GM18858 (cell line): ENCODE results near the gene MAPKAP1.
"Not testable (repeated sequence)": the region's sequence is repeated elsewhere in the genome, so short reads cannot be mapped to it uniquely, and the experiment has no call there.

Experiments used
- ATAC-seq: cut with Tn5 transposase; IDR thresholded peaks from one replicate; pipeline ENCODE4 v1.9.1; 2021; ENCODE audit not compliant: unreplicated experiment

MAPKAP1 gene

DNA sequence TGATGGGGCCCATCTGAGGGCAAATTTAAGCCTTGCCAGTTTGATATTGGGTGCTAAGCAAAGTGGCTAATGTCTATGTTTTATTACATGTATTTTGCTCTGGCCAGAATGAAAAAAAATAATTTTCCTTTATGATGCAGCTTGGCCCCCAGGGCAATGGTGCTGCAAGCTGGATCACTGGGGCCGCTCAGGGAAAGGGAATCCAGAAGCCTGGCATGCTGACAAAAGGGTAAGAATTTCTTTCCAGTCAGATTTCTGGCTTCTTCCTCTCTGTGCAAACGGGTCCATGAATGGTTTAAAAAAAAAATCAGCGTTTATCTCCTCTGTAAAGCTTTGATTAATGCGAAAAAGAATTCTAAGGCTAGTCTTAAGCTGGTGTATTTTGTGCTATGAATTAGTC is 138.4 kb downstream of the MAPKAP1 start:
- ATAC-seq, result no peak

DNA sequence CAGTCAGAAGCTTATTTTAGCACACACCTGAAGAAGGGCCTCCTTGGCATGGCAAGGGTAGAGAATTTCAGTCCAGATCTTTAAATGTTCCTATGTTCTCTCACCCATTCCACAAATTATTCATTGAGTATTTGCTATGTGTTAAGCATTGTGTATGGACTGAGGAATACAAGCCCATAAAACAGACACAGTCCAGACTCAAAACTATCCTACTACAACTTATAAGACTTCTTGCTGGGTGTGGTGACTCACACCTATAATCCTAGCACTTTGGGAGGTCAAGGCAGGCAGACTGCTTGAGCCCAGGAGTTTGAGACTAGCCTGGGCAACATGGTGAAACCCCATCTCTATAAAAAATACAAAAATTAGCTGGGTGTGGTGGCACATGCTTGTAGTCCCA is 141.0 kb downstream of the MAPKAP1 start:
- not testable (repeated sequence) for ATAC-seq

DNA sequence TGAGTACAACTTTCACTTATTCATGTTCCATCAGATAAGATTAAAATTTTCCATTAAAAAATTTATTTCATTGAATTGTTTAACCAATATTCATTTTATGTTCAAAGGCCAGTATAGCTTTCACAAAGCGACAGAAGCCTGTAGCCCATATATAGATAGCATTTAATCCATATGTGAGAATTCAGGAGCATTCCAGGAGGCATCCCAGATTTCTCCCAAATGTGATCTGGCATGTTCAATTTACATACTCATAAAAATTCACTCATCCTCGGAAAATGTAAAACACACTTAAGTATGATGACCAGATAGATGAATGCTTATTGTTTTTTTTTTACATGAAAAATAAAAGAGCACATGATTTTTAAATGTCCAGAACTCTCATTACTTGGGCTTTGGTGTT is 141.9 kb downstream of the MAPKAP1 start:
- no peak for ATAC-seq

DNA sequence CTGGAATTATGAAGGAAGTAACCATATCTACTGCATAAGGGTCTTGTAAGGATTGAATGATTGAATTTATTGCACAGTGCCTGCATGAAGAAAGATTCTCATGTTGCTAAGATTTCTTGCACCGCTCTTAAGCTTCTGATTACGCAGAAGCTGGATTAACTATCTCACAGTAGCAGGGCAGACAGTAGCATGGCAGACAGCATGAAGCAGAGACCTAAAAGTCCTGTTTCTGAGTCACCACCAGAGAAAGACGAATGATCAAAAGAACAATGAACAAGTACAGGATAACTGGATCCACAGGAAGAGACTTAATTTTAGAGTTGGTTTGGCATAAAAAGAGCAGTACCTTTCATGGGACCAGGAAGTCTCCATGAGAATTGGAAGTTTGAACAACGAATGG is 142.4 kb downstream of the MAPKAP1 start:
- no peak for ATAC-seq

DNA sequence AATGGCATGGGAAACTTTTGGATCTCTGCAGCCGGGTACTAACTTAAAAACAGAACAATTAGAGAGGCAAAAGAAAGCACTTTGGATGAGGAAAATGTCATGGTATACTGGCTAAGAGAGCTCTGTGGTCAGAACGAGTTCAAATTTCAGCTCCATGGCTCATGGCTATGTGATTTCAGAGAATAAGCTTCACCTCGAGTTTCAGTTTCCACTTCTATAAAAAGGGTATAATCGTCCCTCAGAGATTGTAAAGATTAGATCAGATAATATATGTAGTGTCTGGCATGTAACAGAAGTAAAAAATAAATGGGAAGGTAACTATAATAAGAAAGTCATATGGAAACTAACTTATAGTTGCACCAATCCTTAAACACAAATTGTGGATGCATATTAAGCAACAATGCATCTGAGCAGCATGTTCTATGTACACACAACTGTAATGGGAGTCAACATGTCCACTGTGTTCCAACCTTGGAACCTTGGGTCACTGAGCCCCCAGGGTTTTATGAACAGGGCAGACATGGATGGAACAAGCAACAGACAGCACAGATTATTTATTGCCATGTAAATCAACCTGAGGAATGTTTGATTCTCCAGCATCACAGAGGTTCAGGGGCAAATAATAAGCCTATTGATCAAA is 145.4 kb downstream of the MAPKAP1 start:
- ATAC-seq, result peak; percentile 61

DNA sequence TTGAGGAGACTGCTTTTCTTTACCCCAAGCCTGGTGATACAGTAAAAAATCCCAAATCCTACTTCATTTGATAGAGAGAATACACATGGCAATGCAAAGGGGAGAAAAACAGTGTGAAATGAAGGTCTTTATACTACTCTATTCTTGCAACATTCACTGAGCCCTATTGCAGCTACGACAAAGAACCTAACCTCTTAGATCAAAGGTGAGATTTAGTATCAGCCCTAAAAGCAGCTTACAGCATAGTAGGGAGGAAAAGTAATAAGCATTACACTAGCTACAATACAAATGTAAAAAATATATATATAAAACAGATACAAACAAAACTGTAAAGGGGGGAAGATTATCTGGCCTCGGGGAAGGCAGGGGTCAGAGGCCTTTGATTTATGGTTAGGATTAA is 147.1 kb downstream of the MAPKAP1 start:
- ATAC-seq, result no peak

DNA sequence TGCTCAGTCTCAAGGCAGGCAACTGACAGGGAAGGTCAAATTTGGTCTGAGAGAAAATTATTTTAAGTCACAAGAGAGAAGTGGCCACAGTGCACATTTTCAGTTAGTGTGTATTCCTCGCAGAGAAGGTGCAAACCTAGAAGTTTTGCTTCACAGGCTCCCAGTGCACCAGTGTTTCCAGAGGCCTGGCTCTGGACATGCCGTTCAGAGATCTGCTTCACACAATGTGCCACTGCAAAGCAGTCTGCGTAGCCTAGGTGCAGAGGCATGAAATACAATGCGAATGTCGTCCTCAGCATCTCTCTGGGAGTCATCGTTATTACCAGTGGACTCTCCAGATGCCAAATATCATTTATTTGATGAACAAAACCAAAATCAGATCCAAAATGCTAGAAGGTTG is 147.8 kb downstream of the MAPKAP1 start:
- ATAC-seq, result no peak

DNA sequence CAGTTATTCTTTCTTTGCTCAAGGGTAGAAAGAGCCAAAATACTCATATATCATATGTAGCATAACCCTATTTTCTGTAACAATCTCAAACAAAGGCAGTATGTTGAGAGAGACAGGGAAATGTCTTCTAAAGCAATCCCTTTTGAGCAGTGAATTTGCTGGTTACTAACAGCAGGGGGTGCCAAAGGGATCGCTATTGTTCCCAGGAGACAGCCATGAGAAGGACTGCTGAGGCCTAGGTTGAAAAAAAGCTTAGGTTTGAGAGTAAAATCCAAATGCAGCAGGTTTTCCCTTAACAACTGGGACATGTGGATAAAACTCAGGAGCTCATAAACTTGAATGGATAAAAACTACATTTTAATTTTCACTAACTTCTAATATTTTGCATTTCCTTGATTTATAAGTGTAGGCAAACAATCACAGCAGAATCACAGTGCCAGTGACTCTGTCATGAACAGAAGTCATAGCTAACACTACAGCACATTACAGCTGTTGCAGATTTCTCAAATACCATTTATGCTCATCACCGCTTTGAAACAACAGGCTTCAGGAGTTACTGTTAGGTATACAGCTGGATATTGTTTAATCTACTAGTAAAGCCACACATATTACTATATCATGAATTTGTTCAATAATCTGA is 148.4 kb downstream of the MAPKAP1 start:
- no peak for ATAC-seq

DNA sequence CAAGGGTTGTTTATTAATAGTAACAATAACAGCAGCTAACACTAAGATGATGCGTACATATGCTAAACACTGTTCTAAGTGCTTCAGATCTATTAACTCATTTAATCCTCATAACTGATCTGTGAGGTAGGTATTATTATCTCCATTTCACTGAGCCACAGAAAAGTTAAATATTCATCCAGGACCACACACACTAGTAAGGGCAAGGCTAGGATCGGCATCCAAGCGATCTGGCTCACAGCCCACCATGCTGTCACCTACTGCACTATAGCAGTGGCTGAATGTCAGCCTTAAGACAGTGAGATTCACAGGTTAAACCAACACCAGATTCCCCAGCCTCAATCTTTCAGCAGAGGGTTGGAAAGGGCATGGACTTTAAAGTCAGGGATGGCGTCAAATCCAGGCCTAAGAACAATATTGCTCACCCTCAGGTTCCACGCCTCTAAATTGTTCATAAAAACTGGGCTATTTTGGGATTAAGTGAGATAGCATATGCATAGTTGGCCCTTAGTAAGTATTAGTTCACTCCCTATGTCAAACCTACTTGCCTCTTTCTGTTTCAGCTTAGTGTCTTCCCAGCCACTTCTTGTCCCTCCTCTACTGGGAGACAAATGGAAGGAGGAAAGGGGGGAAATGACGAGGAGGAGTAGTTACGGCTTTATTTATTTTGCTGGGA is 150.8 kb downstream of the MAPKAP1 start:
- no peak for ATAC-seq

DNA sequence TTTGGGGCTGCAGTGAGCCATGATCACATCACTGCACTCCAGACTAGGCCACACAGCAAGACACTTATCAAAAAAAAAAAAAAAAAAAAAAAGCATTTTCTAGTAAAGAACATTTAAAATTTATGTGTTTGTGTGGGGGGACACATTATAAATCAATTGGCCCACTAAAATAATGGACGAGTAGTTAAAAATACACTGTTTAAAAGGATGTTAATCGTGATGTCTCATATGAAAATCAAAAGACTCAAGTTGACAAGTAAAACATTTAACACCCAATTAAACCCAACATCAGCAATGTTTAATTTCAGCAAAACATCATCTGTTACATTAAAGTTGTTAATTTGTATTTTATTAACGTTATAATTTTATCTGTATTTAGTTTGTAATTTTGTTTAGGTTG is 152.3 kb downstream of the MAPKAP1 start:
- no peak for ATAC-seq

DNA sequence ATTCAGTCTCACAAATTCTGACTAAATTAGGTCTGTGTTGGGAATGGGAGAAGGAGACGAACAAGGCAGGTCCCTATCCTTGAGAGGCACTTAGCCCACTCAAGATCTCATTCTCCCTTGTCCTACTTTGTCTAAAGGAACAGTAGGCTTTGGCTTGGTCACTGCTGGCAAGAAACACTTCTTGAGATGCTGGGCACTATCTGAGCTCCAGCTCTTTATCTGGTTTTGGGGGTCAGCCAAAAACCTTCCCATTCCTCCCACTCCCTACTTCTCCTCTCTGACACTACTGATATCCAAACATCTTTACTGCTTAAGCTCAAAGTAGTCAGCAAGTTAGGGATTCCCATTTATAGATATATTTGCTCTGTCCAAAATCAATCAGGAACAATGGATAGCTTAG is 155.2 kb downstream of the MAPKAP1 start:
- ATAC-seq, result no peak

DNA sequence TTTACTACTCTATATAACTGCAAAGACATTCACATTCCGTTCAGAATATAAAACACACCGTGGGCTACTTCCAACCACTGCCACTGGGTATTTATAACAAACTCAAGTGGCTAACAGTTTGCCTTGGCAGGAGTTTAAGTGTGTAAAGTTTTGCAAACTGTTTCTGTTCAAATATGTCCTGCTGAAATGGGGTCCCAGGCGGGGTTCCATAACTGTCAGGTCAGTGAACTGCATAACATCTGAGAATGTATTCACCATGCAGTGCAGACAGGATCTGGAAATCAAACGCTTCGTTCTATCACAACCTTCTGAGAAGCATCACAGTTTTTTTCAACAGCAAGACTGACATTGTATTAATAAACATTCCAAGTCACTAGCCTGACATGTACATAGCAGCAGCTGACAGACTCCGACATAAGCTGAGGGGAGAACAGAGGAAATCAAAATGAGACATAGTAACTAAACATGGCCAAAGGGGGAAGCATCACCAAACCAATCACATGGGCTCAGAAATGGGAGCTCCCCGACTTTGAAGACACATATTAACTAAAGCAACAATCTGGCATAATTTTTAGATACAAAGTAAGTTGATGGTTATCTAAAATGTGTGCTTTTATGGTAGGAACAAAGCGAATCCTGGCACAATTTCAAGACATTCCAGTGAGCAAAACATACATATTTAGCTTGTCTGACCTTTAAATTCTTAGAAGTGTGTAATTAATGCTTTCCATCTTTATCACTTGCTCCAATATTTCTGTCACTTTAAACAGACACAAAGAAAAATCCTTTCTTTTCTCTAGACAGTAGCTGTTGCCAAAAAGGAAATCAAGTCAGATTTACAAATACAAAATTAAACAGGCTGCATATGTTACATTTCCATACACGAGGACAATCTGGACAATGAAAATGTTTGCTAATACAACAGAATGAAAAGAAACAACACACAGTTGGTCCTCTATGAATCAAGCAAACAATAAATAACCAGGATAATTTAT is 156.8 kb downstream of the MAPKAP1 start:
- ATAC-seq, result no peak

DNA sequence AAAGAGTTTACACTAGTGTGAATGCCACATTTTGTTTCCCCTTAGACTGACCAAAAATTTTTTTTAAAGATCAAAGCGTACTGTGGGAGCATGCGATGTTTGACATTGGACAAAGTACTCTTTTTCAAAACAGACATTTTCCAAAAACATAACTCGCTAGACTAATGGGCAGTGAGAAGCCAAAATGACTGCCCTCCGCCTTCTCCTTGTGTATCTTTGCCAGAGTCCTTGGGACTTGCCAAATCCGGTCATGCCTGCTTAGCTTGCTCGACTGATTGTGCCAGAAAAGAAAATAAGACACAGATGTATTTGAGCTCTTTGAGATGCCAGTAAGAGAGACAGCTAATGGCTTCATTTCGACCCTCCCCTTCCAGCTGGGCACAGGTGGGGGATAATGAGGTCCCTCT is 157.5 kb downstream of the MAPKAP1 start:
- ATAC-seq, result no peak

DNA sequence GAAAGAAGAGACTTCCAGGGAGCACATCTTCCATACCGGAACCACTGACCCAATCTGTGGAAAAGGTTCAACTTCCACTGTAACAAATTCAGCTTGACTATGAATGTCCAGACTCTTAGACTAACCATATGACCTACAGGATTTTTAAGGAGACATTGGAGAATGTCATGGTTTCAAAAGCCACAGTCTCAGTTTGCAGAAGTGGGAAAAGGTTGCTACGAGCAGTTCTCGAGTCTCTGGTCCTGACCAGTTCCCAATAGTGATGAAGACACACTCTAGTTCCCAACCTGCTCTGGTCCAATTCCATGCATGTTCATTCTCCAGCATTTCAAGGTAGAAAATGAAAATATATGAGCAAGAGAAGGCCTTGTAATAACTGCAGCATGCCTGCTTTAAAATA is 158.0 kb downstream of the MAPKAP1 start:
- no peak for ATAC-seq

DNA sequence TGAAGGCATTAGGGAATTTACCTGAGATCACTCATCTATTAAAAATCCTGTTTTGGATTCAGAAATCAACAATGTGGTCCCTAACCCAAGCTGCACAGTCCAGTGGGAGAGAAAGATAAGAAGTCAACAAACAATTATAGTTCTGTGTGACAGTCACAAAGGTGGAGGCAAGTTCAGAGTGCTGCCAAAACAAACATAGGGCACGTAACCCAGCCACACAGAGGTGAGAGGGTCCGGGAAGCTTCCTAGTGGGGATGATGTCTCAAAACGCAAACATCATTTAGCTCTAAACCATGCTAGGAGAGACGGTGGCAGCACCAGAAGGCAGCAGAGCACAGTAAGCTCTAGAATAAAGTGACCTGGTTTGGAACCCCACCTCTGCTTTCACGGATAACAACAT is 158.9 kb downstream of the MAPKAP1 start:
- no peak for ATAC-seq

DNA sequence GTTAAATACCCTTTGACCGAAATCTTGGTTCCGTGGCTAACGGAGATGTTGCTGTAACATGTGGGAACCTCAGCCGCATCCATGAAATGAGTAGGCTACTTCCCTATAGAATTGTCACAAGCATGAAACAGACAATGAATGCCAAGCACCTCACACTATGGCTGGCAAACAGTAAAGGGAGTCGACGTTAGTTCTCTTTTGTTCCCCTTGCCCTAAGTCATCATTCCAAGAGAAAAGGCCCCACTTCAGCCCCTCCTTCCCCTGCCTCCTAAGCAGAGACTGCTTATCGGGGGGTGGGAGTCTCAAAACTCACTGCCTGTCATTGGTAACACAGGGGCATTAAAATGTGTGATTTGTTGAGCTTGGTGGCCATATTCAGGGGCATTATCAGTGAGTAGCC is 159.6 kb downstream of the MAPKAP1 start:
- ATAC-seq, result no peak

DNA sequence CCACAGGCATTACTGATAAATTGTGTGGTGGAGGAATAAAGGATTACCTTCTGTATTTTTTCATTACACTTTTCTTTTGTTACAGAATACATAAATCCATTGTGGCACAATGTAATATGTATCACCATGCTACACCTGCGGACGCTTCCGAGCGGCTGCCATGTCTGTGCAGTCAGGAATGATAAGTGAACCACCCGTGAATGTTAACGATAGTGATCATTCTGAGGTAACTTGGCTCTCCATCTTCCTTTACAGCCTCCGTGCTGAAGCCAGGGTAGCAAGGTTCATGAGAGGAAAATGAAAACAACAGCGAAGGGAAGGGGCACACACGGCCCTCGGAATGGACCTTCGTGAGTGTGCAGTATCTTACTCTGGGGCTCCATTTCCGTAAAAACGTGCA is 161.2 kb downstream of the MAPKAP1 start:
- ATAC-seq, result no peak

DNA sequence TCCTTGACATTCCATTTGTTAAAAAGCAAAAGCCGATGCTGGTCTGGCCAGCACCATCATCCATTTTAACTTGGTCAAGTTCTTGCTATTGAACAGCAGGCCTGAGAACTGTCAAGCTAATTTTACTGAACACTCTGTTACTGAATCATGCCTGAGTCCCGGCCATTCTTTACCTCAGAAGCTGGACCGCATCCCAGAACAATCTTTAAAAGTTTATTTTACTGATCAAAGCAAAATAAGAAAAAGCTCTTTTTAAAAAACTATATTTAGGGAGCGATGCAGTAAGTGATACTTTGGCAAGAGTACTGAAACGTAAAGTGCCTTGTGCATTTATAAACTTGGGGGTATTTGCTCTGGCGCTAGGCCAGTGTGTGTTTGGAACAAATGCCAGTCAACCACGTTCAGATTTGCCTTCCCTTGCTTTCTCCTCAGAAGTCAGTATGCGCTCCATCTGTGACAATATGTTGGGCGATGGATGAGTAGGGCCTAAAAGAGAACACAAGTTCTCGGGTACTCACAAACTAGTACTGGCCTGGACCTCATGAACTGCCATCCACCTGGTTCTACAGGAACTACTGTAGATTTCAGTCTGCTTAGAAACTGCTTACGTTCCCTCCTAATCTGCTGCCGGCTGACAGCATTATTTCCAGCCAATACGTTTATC is 161.9 kb downstream of the MAPKAP1 start:
- ATAC-seq, result no peak

DNA sequence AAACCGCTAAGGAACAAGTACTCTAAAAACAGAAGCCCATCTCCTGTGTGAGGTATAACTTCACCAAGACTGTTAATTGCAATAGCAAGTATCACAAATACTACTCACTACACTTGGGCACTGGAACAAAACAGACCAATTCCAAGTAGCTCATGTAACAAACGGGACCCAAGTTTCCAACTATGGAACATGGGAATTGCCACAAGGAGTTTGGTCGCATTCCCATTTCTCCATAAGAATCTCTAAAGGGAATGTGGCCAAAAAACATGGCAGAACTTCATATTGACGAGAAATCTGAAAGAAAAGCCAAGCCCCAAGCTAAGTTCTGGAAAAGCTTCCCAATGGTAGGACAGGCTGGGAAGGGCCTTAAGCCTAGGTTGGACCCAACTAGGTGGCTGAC is 162.5 kb downstream of the MAPKAP1 start:
- ATAC-seq, result no peak

DNA sequence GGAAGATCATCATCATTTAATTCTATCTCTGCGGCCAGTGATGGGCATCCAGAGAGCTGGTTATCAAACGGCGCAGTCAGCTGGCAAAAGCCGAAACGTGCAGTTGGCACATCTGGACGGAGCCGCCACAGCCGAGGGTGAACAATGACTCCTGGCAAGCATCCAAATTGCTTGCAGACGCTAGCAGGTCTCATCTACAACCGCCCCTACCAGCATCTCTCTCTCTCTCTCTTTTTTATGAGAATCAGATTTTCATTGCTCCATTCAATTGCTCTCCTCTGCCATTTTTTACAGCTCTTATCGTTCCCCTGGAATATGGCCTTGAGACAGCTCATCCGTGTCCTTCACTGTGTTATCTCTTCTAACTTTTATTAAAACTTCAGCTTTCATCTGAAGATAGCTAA is 165.2 kb downstream of the MAPKAP1 start:
- ATAC-seq, result no peak

DNA sequence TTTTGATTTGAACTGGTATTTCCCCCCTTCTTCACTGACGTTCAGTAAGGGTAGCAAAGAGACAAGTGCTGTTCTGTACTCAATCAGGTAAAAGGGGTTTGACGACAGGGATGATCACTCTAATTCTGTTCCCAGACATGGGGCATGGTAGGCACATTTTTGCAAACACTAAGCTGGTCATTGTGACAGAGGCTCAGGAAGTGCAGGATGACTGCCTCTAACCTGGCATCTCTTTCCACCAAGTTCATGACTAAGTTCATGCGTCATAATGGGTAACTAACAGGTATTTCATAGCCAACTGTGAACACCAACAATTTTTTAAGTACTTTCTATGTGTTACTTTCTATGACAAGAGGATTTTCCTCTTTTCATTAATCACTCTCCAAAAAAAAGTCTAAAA is 166.5 kb downstream of the MAPKAP1 start:
- no peak for ATAC-seq
